Measurements from ENCODE around the gene CCDC187.

- TF ChIP-seq, protein P1, sequence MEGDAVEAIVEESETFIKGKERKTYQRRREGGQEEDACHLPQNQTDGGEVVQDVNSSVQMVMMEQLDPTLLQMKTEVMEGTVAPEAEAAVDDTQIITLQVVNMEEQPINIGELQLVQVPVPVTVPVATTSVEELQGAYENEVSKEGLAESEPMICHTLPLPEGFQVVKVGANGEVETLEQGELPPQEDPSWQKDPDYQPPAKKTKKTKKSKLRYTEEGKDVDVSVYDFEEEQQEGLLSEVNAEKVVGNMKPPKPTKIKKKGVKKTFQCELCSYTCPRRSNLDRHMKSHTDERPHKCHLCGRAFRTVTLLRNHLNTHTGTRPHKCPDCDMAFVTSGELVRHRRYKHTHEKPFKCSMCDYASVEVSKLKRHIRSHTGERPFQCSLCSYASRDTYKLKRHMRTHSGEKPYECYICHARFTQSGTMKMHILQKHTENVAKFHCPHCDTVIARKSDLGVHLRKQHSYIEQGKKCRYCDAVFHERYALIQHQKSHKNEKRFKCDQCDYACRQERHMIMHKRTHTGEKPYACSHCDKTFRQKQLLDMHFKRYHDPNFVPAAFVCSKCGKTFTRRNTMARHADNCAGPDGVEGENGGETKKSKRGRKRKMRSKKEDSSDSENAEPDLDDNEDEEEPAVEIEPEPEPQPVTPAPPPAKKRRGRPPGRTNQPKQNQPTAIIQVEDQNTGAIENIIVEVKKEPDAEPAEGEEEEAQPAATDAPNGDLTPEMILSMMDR (IDR thresholded peaks at IDR 0.05), result no peak
- TF ChIP-seq EP300 (IDR thresholded peaks at IDR 0.05), result no peak
- no peak for TF ChIP-seq POLR2AphosphoS5 (IDR thresholded peaks at IDR 0.05)
- no peak for TF ChIP-seq POLR2A (IDR thresholded peaks at IDR 0.05)
Measured at GRCh38 chr9:136347472-136348256, 43.8 kb upstream of the CCDC187 start.
